GM18517 (cell line): ENCODE data around the gene IL6ST.

Experiments used
- ATAC-seq: cut with Tn5 transposase; IDR thresholded peaks from one replicate; pipeline ENCODE4 v1.9.1; 2021; ENCODE audit warnings: mild to moderate bottlenecking, moderate library complexity; ENCODE audit not compliant: unreplicated experiment

Gene IL6ST

GRCh38 chr5:55899344-55899743 lies 95.4 kb downstream of the IL6ST start:
- ATAC-seq, result no peak

- no peak for ATAC-seq
Measured at GRCh38 chr5:55897905-55898304, 96.9 kb downstream of the IL6ST start.

- ATAC-seq, result no peak
Measured at GRCh38 chr5:55897206-55897894, 97.4 kb downstream of the IL6ST start.

- ATAC-seq, result no peak
Measured at GRCh38 chr5:55896663-55897062, 98.1 kb downstream of the IL6ST start.

GRCh38 chr5:55896238-55896637 lies 98.5 kb downstream of the IL6ST start:
- no peak for ATAC-seq

GRCh38 chr5:55895346-55895745 lies 99.4 kb downstream of the IL6ST start:
- no peak for ATAC-seq

GRCh38 chr5:55894135-55894534 lies 100.6 kb downstream of the IL6ST start:
- ATAC-seq, result no peak

- no peak for ATAC-seq
Measured at GRCh38 chr5:55892479-55892878, 102.3 kb downstream of the IL6ST start.

GRCh38 chr5:55888205-55888604 lies 106.6 kb downstream of the IL6ST start:
- ATAC-seq, result no peak

DNA sequence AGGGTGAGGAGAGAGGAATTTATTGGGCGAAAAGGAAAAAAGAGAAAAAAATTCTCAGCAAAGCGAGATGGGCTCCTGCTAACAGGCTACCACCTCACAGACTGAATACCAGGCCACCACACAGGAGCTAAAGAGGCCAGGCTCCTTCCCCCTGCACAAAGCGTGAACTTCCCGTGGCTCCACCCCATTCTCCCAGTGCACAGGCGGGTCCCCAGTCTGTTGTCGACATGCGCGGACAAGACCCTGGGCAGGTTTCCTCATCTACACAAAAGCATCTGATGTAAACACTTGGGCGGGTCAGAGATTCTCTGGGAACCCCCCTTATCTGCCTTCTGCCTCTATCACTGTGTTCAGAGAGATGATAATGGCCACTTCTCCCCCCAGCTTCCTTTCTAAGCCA lies 109.4 kb downstream of the IL6ST start:
- ATAC-seq, result no peak
